K562 (cell line): ENCODE results near the gene SFXN3. TPM values are rescaled to one million over a fixed set of nuclear protein-coding genes. Genes with fewer than 3 reads are reported as not detected.

Experiments
- CEBPZ ChIP-seq: fragments of 150-350 bp; IDR thresholded peaks from 2 replicates; pipeline ENCODE4 v1.6.1; 2014; ENCODE audit warnings: low read depth, mild to moderate bottlenecking, low read length, borderline replicate concordance
- CREB5 ChIP-seq: fragments of 250-450 bp; sonication (Bioruptor Pico); IDR thresholded peaks from 2 replicates; pipeline ENCODE4 v1.5.0; 2020; ENCODE audit warnings: mild to moderate bottlenecking
- CREM ChIP-seq: IDR thresholded peaks from 2 replicates; pipeline ENCODE4 v1.6.1; 2014; ENCODE audit warnings: antibody characterized with exemption, low read depth
- DDX20 ChIP-seq: fragments of 450-650 bp; IDR thresholded peaks from 2 replicates; pipeline ENCODE4 v1.6.1; 2016; ENCODE audit warnings: missing genetic modification characterization, low read depth, mild to moderate bottlenecking, missing compliant biosample characterization, moderate library complexity
- DIDO1 ChIP-seq: fragments of 450-650 bp; IDR thresholded peaks from 2 replicates; pipeline ENCODE4 v1.6.1; 2016; ENCODE audit warnings: low read depth, missing biosample characterization, missing genetic modification characterization
- ESRRA ChIP-seq: fragments of 450-650 bp; IDR thresholded peaks from 2 replicates; pipeline ENCODE4 v1.6.1; 2014; ENCODE audit warnings: low read depth, mild to moderate bottlenecking, moderate library complexity, borderline replicate concordance
- GATA2 ChIP-seq: sonication (generic); formaldehyde crosslinking; IDR thresholded peaks from 2 replicates; pipeline ENCODE4 v1.4.0; 2020; ENCODE audit warnings: mild to moderate bottlenecking, missing genetic modification reagents
- HDAC8 ChIP-seq: fragments of 450-650 bp; IDR thresholded peaks from 2 replicates; pipeline ENCODE4 v1.6.1; 2016; ENCODE audit warnings: mild to moderate bottlenecking, missing genetic modification characterization, moderate library complexity, missing compliant biosample characterization
- PRPF4 ChIP-seq: fragments of 200-400 bp; formaldehyde crosslinking; IDR thresholded peaks from one replicate; pipeline ENCODE4 v1.6.1; 2017; ENCODE audit warnings: low read length, low read depth, mild to moderate bottlenecking; ENCODE audit not compliant: insufficient read depth, poor library complexity, severe bottlenecking
- RBM34 ChIP-seq: fragments of 200-400 bp; formaldehyde crosslinking; IDR thresholded peaks from 2 replicates; pipeline ENCODE4 v1.6.1; 2018; ENCODE audit warnings: low read length, borderline replicate concordance; ENCODE audit not compliant: insufficient read depth
- SMARCA4 ChIP-seq: fragments of 450-650 bp; IDR thresholded peaks from 2 replicates; pipeline ENCODE4 v1.6.1; 2016
- SNIP1 ChIP-seq: fragments of 450-650 bp; IDR thresholded peaks from 2 replicates; pipeline ENCODE4 v1.7.1; 2017; ENCODE audit warnings: low read depth, mild to moderate bottlenecking
- SPI1 ChIP-seq: IDR thresholded peaks from 2 replicates; pipeline ENCODE4 v1.6.1; 2011; ENCODE audit warnings: low read depth, low read length, control low read depth, borderline replicate concordance
- TCF3 ChIP-seq: sonication (generic); formaldehyde crosslinking; IDR thresholded peaks from 2 replicates; pipeline ENCODE4 v1.4.0; 2020; ENCODE audit warnings: mild to moderate bottlenecking, missing genetic modification reagents
- THAP12 ChIP-seq: fragments of 250-450 bp; sonication (Bioruptor Pico); IDR thresholded peaks from 2 replicates; pipeline ENCODE4 v1.9.0; 2021; ENCODE audit warnings: mild to moderate bottlenecking, inconsistent platforms
- ZBTB17 ChIP-seq: fragments of 450-650 bp; formaldehyde crosslinking; IDR thresholded peaks from 2 replicates; pipeline ENCODE4 v1.4.0; 2020; ENCODE audit warnings: mild to moderate bottlenecking
- ZKSCAN3 ChIP-seq: fragments of 250-450 bp; sonication (Bioruptor Pico); IDR thresholded peaks from 2 replicates; pipeline ENCODE4 v1.4.0; 2020
- ZNF696 ChIP-seq: fragments of 250-450 bp; sonication (Bioruptor Pico); conservative IDR thresholded peaks from 2 replicates; pipeline ENCODE4 v1.4.0; 2020; ENCODE audit warnings: mild to moderate bottlenecking, moderate library complexity
- ZNF785 ChIP-seq: fragments of 250-450 bp; sonication (Bioruptor Pico); IDR thresholded peaks from 2 replicates; pipeline ENCODE4 v1.4.0; 2020; ENCODE audit warnings: mild to moderate bottlenecking
- ZSCAN29 ChIP-seq: fragments of 450-650 bp; IDR thresholded peaks from 2 replicates; pipeline ENCODE4 v1.6.1; 2017
- polyA plus RNA-seq, 8 experiments: library from polyadenylated mRNA; depleted of rRNA in 4 of 8; stranded (reverse) in 5 of 8; unstranded in 3 of 8; fragments of >200 nt; fragmentation: Nextera tagmentation in 2 of 8; fragmentation: Illumina TruSeq in 1 of 8; extraction: Ambion mirVana in 2 of 8; extraction: Trizol in 1 of 8; gene quantifications; 2 replicates each; pipeline versions ENCODE4 v1.2.1 to v1.2.3, GENCODE V29; 2011 to 2014; ENCODE audit warnings: inconsistent platforms in 1 of 8, missing spikeins in 1 of 8
- total RNA-seq, 7 experiments: library from RNA; depleted of rRNA in 6 of 7; stranded (reverse); fragments of >200 nt in 6 of 7; fragmentation: Illumina TruSeq in 2 of 7; extraction: Trizol in 2 of 7; gene quantifications; 2 replicates each; pipeline versions ENCODE4 v1.2.1 to v1.2.3, GENCODE V29; 2011 to 2021; ENCODE audit warnings: low replicate concordance in 1 of 7
- TF ChIP-seq, protein P1 (sequence below): fragments of 250-450 bp; sonication (Bioruptor Pico); IDR thresholded peaks from 2 replicates; pipeline ENCODE4 v1.8.0; 2022; ENCODE audit warnings: inconsistent platforms, mild to moderate bottlenecking, moderate library complexity, borderline replicate concordance

The SFXN3 gene
- total and polyA plus RNA-seq, 9 of the 15 experiments (the other 6 are each of a cell fraction or from before 2014, with no cell fraction given): 0.24 to 4.6 (median 0.86) TPM

DNA sequence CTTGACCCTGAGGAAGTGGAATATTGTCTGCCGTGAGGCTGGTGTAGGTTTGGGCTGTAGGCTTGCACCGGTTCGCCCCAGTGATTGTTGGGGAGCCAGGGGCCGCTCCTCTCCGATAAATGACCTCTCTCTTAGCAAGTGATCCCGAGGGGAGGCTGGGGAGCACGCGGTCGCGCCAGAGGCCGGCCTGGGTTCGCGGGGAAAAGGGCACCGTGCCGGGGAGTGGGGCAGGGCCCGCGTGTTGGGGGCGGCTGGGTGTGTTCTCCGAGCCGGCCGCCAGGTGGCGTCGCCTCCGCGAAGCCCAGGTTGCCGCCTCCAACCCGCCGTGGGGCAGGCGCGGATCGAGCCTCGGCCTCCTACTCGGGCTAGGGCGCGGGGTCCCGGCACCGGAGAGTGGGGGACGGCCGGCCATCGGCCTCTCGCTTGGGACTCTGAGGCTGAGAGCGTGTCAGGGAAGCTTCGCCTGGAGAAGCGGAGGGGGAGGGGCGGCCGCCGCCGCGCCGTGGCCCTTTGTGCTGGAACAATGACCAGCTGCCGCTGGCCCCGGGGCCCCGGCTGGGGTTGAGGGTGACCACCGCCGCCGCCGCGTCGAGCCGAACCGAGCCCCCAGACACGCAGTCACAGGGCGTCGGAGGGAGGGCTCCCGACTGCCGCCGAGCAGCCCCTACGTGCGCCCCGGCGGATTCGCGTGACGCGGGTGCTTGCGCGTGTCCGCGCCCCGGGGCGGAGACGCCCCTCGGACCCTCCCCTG lies 31.9 kb upstream of the SFXN3 start (continued):
- TF ChIP-seq, protein P1, sequence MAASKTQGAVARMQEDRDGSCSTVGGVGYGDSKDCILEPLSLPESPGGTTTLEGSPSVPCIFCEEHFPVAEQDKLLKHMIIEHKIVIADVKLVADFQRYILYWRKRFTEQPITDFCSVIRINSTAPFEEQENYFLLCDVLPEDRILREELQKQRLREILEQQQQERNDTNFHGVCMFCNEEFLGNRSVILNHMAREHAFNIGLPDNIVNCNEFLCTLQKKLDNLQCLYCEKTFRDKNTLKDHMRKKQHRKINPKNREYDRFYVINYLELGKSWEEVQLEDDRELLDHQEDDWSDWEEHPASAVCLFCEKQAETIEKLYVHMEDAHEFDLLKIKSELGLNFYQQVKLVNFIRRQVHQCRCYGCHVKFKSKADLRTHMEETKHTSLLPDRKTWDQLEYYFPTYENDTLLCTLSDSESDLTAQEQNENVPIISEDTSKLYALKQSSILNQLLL (CRISPR knock-in tag): no peak
- no peak for TF ChIP-seq SNIP1
- TF ChIP-seq DDX20 (tag): no peak
- TF ChIP-seq RBM34: no peak
- TF ChIP-seq PRPF4: no peak
- TF ChIP-seq HDAC8 (tag): no peak
- no peak for TF ChIP-seq GATA2 (CRISPR knock-in tag)
- TF ChIP-seq ZSCAN29: no peak
- no peak for TF ChIP-seq SMARCA4
- TF ChIP-seq ESRRA: 0 out of 2 replicates have a peak, but pooled peaks have one; percentile 10
- TF ChIP-seq CEBPZ: no peak
- no peak for TF ChIP-seq CREB5 (CRISPR knock-in tag)
- TF ChIP-seq ZNF696: no peak
- no peak for TF ChIP-seq ZKSCAN3 (CRISPR knock-in tag)
- TF ChIP-seq ZBTB17 (CRISPR knock-in tag): no peak
- no peak for TF ChIP-seq DIDO1 (tag)
- TF ChIP-seq SPI1: no peak
- no peak for TF ChIP-seq ZNF785 (CRISPR knock-in tag)
- TF ChIP-seq TCF3 (CRISPR knock-in tag): no peak
- TF ChIP-seq CREM: peak; percentile 79
- TF ChIP-seq THAP12 (CRISPR knock-in tag): 0 out of 2 replicates have a peak, but pooled peaks have one; percentile 30
